ENCODE results near the gene IRF2.

IRF2 gene

DNA sequence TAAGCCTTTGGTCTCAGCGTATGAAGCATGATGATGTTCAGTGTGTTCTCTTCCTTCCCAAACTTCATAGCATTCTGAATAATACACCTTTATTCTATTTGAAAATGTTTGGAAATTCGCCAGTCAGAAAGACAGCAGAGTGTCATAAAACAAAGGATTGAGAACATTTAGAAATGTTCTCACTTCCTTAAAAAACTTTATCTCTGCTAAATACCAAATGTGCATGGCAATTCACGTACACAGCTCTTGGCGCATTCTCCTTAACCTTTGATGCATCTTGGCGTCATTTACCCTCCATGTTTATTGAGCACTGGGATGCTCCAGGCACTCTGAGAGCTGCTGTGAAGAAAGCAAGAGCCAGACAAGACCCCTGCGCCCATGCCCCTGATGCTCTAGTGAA lies 7.2 kb upstream of the IRF2 start:
- H3K9me3 Mint-ChIP-seq = no peaks in the 10 kb centered on the region
- no peak overlapping the region for H3K4me3 Mint-ChIP-seq
- ATAC-seq (no peak), DNase-seq (ENCODE audit: low spot score in 2 of 2) (no peak)
- H3K27ac Mint-ChIP-seq = no peak overlapping the region
- H3K36me3 Mint-ChIP-seq = peaks cover 14% of the 10 kb centered on the region
- peaks cover 60% of the 10 kb centered on the region for H3K4me1 Mint-ChIP-seq

GRCh38 chr4:184479516-184479950 lies 5.2 kb upstream of the IRF2 start:
- Mint-ChIP-seq H3K4me3 (no peak overlapping the region), H3K36me3 (peaks cover 34% of the 10 kb centered on the region), H3K9me3 (no peaks in the 10 kb centered on the region), H3K4me1 (peaks cover 73% of the 10 kb centered on the region), H3K27ac (no peak overlapping the region)
- DNase-seq (ENCODE audit: low spot score in 2 of 2) (no peak), ATAC-seq (no peak)

GRCh38 chr4:184477201-184477999 lies 3.0 kb upstream of the IRF2 start:
- peaks cover 44% of the 10 kb centered on the region for H3K36me3 Mint-ChIP-seq
- ATAC-seq (no peak), DNase-seq (ENCODE audit: low spot score in 2 of 2) (no peak)
- peak overlapping the region; percentile 99 for H3K27ac Mint-ChIP-seq
- peak overlapping the region; percentile 95 for H3K4me3 Mint-ChIP-seq
- peaks cover 59% of the 10 kb centered on the region for H3K4me1 Mint-ChIP-seq
- no peaks in the 10 kb centered on the region for H3K9me3 Mint-ChIP-seq

DNA sequence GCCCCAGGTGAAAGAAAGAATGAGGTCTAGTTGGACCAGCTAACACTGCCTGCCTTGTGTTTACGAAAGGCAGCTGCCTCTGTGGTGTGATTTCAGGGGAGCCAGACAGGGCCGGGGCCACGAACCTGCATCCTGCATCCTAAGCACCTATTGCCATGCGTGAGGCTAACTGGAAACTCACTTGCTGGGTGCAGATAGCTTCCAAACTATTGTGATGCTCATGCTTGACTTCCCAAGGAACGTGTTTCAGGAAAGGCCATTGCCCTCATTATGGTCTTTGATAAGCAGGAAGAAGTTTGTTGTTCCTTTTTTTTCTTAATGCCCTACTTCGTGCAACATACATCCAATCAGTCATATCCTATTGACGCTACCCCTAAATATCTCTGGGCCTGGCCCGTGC lies 2.3 kb upstream of the IRF2 start:
- DNase-seq (ENCODE audit: low spot score in 2 of 2) = peak in 1 of 2 donors; percentile 57
- H3K4me3 Mint-ChIP-seq = peak overlapping the region; percentile 95
- H3K9me3 Mint-ChIP-seq = no peaks in the 10 kb centered on the region
- ATAC-seq = no peak
- H3K4me1 Mint-ChIP-seq = peaks cover 62% of the 10 kb centered on the region
- peak overlapping the region; percentile 99 for H3K27ac Mint-ChIP-seq
- H3K36me3 Mint-ChIP-seq = peaks cover 44% of the 10 kb centered on the region

GRCh38 chr4:184475498-184475897 lies 1.1 kb upstream of the IRF2 start:
- Mint-ChIP-seq H3K4me3 (peak overlapping the region; percentile 95), H3K4me1 (peaks cover 52% of the 10 kb centered on the region), H3K9me3 (no peaks in the 10 kb centered on the region), H3K27ac (peak overlapping the region; percentile 99), H3K36me3 (peaks cover 44% of the 10 kb centered on the region)
- DNase-seq (ENCODE audit: low spot score in 2 of 2) (no peak), ATAC-seq (no peak)

GRCh38 chr4:184475096-184475461 lies 729 bp upstream of the IRF2 start:
- no peaks in the 10 kb centered on the region for H3K9me3 Mint-ChIP-seq
- H3K4me1 Mint-ChIP-seq = peaks cover 52% of the 10 kb centered on the region
- peak overlapping the region; percentile 95 for H3K4me3 Mint-ChIP-seq
- peak overlapping the region; percentile 99 for H3K27ac Mint-ChIP-seq
- no peak for DNase-seq (ENCODE audit: low spot score in 2 of 2)
- H3K36me3 Mint-ChIP-seq = peaks cover 45% of the 10 kb centered on the region
- ATAC-seq = peak; percentile 34

DNA sequence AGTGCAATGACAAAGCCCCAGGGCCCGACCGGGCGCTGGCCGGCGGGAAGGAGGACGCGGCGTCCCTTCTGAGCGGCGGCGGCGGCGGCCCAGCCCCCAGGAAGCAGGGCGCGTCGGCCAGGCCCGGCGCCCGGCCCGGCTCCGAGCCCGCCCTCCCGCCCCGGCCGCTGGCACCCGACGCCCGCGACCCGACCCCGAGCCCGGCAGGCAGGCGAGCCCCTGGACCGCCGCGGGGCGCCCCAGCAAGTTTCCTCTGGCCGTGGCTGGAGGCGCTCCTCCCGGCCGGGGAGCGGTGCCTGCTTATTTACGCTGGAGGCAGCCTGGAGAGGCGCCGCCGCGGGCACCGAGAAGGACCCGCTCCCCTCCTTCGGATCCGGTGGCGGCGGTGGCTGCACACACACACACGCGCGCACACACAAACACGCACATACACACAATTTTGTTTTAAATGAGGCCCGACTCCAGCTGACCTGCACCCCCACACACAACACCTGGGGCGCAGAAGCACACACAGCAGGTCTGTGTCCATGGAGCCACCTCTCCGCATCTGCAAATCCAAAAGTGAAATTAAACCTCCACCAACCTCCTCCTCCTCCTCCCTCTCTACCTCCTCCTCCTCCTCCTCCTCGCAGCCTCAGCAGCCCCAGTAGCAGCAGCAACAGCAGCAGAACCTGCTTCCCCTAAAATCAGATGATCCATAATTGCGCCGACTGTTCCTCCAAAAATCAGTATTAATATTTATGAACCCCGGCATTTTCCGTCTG lies 669 bp downstream of the IRF2 start:
- H3K27ac Mint-ChIP-seq = peak overlapping the region; percentile 99
- H3K36me3 Mint-ChIP-seq = peaks cover 53% of the 10 kb centered on the region
- H3K4me3 Mint-ChIP-seq = peak overlapping the region; percentile 95
- DNase-seq (ENCODE audit: low spot score in 2 of 2) = peak; percentile 17 to 75
- no peaks in the 10 kb centered on the region for H3K9me3 Mint-ChIP-seq
- H3K4me1 Mint-ChIP-seq = peaks cover 50% of the 10 kb centered on the region
- ATAC-seq = peak; percentile 20

DNA sequence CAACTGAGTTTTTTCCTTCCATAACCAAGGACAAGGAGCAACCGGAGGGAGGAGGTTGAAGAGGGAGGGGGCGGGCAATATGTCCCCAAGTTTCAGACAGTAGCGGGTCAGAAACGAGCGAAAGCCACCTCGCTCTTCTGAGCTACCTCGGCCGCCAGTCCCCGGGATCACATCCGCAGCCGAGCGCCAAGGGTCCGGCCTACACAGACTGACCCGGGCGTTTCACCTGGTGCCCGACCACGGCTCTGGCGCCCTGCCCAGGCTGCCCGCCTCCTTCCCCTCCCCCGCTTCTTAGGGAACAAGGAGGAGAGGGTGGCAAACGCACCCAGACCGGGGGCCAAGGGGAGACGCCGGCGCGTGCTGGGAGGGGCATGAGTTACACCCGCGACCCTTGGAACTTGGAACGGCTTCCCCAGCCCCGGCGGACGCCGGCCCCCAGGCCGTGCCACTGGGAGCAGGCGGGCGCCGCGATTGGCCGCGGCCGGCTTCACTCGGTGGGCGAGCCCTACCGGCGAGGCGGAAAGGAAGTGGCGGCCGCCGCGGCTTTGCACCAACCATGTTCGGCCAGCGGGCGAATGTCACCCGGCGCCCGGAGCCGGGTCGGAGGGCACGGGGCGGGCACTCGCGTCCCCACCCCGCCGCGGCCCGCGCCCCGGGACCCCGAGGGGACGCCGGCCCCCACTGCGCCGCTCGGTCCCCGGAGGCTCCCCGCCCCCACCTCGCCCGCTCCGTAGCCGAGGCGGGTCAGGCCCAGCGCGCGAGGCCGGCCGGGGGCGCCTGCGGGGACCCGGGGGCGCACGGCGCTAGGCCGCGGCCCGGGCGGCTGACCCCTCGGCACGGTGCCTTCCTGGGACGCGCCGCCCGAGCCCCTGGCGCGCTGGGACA lies 1.5 kb downstream of the IRF2 start:
- ATAC-seq (peak; percentile 54), DNase-seq (ENCODE audit: low spot score in 2 of 2) (peak; percentile 55 to 82)
- peaks cover 53% of the 10 kb centered on the region for H3K4me1 Mint-ChIP-seq
- H3K9me3 Mint-ChIP-seq = no peaks in the 10 kb centered on the region
- peak overlapping the region; percentile 95 for H3K4me3 Mint-ChIP-seq
- H3K36me3 Mint-ChIP-seq = peaks cover 61% of the 10 kb centered on the region
- peak overlapping the region; percentile 99 for H3K27ac Mint-ChIP-seq

DNA sequence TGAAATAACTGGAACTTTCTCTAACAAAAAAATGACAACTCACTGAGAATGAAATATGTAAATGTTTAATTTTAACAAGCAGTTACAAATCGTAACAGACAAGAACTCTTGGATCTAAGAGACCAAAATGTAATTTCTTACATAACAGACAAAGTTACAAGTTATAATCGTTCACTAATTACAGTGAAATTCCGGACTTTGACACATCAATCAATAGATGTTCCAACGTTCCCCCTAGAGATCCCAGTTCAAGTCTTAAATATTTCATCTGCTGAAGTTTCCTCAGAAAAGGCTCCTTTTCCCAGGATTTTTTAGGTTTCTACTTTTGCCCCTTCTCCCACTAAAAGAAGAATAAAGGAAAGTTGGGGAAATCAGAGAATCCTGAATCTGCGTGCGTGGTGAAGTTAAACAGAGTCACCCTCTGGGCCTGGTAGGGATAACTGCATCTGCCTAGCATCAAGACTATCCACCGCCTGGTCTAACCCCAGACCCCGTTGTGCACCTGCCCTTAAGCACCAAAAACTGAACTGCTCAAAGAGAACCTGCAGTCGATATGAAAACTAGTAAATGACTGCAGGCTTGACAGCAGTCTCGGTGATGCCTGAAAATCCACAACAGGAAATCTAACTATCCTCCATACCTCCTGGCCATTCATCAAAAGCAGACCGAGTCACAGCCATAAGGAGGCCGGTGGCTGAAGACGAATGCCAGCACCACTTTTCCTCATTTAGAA lies 2.3 kb downstream of the IRF2 start:
- Mint-ChIP-seq H3K4me3 (peak overlapping the region; percentile 95), H3K36me3 (peaks cover 59% of the 10 kb centered on the region), H3K9me3 (no peaks in the 10 kb centered on the region), H3K4me1 (peaks cover 53% of the 10 kb centered on the region), H3K27ac (peak overlapping the region; percentile 91)
- DNase-seq (ENCODE audit: low spot score in 2 of 2) (no peak), ATAC-seq (peak; percentile 1)

DNA sequence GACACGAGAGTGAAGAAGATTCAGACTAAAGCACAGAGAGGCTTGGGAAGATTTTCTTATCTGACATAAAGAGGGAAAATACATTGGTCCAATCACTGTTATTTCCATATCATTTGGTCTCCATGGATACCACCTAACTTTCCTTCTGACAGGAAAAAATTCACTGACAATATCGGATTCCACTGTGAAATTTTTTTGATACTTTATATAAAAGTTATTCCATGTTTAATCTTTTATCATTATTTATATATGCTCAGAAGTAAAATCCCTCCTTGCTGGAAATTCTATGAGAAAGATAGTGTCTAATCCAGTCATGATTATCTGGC lies 3.6 kb downstream of the IRF2 start:
- H3K4me3 Mint-ChIP-seq = no peak overlapping the region
- H3K9me3 Mint-ChIP-seq = no peaks in the 10 kb centered on the region

GRCh38 chr4:184466634-184467033 lies 7.7 kb downstream of the IRF2 start:
- H3K36me3 Mint-ChIP-seq = peaks cover 48% of the 10 kb centered on the region
- ATAC-seq (peak; percentile 26), DNase-seq (ENCODE audit: low spot score in 2 of 2) (no peak)
- H3K27ac Mint-ChIP-seq = peak overlapping the region; percentile 46
- H3K9me3 Mint-ChIP-seq = no peaks in the 10 kb centered on the region
- no peak overlapping the region for H3K4me3 Mint-ChIP-seq
- peaks cover 70% of the 10 kb centered on the region for H3K4me1 Mint-ChIP-seq

More for the DNA sequence above, 3.6 kb downstream of the IRF2 start:
- DNase-seq (ENCODE audit: low spot score in 2 of 2) (no peak), ATAC-seq (no peak)
- Mint-ChIP-seq H3K27ac (peak overlapping the region; percentile 32), H3K4me1 (peaks cover 54% of the 10 kb centered on the region), H3K36me3 (peaks cover 54% of the 10 kb centered on the region)

DNA sequence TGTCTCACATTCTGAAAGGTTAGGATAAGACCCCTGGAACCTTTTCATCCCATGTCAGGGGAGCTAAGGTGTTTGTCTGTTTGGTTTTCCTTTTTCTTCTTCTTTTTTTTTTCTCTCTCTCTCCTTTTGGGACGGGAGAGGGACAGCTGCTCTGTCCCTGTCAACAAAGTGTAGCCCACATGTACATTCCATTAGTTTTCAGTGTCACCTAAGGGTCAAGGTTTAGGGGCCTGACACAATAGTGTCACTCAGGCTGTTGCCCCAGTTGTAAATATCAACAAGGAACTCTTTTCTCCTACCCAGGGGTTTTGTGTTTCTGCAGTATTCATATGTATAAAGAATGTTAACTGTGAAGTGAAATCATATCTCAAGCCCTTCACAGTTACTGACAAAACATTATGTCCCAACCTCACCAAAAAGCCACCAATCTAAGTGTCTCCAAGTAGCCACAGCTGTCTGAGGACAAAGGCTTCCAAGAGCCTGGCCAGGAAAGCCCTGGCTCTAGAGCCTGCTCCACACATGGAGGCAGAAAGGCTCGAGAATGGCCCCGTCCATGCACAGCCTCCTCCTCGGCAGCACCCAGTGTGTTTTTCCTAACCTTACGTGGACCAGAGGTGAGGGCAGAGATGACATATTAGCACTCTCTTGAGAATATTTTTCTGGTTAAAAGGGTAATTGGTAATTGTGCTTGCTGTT lies 9.4 kb downstream of the IRF2 start:
- Mint-ChIP-seq H3K4me3 (no peak overlapping the region), H3K9me3 (no peaks in the 10 kb centered on the region), H3K36me3 (peaks cover 46% of the 10 kb centered on the region), H3K27ac (peak overlapping the region; percentile 83), H3K4me1 (peaks cover 84% of the 10 kb centered on the region)
- ATAC-seq (no peak), DNase-seq (ENCODE audit: low spot score in 2 of 2) (no peak)

- no peak overlapping the region for H3K27ac Mint-ChIP-seq
- H3K36me3 Mint-ChIP-seq = peaks cover 36% of the 10 kb centered on the region
- H3K4me3 Mint-ChIP-seq = no peak overlapping the region
- ATAC-seq (no peak), DNase-seq (ENCODE audit: low spot score in 2 of 2) (no peak)
- H3K9me3 Mint-ChIP-seq = no peaks in the 10 kb centered on the region
- peaks cover 85% of the 10 kb centered on the region for H3K4me1 Mint-ChIP-seq
Observed at GRCh38 chr4:184463856-184464255, 10.5 kb downstream of the IRF2 start.

DNA sequence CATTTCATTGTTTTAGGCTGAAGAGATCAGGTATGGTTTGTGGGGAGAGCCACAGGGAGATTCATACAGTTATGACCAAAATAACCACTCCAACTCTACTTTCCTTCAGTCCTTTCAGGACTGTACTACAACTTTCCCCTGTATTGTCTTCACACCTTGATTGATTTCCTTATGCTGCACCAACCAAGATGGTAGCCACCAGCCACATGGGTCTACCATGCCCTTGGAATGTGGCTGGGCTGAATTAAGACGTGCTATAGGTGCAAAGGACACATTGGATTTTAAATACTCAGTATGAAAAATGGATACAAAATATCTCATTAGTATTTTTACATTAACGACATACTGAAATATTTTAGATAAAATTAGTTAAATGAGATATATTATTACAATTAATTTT lies 11.2 kb downstream of the IRF2 start:
- peaks cover 87% of the 10 kb centered on the region for H3K4me1 Mint-ChIP-seq
- ATAC-seq (no peak), DNase-seq (ENCODE audit: low spot score in 2 of 2) (no peak)
- no peak overlapping the region for H3K4me3 Mint-ChIP-seq
- peaks cover 32% of the 10 kb centered on the region for H3K36me3 Mint-ChIP-seq
- no peak overlapping the region for H3K27ac Mint-ChIP-seq
- H3K9me3 Mint-ChIP-seq = no peaks in the 10 kb centered on the region

All from stimulated activated effector memory CD8-positive, alpha-beta T cell treated with anti-CD3 and anti-CD28 coated beads, Interleukin-12 subunit alpha, Interleukin-12 subunit beta, amount 100 ng/mL, for 72 hours (primary cell).